GM12891 (cell line): ENCODE measurements around the gene DLL3.

Experiments used
- DNase-seq: peaks from one replicate; pipeline ENCODE4 v3.0.0; 2011; ENCODE audit warnings: low spot score; ENCODE audit not compliant: insufficient read length
- FAIRE-seq: peaks from 2 replicates; lab custom pipeline; 2011; peaks lifted over from hg19 to GRCh38; lab: Jason Lieb, UNC
- PAX5 ChIP-seq: IDR thresholded peaks from 2 replicates; pipeline ENCODE4 v1.6.1; 2011; ENCODE audit warnings: low read length, moderate library complexity, mild to moderate bottlenecking; ENCODE audit not compliant: insufficient read depth, severe bottlenecking
- POLR2A ChIP-seq: IDR thresholded peaks from 2 replicates; pipeline ENCODE4 v1.6.1; 2011; ENCODE audit warnings: low read depth, low read length, control low read depth
- POLR2AphosphoS5 ChIP-seq: IDR thresholded peaks from 2 replicates; pipeline ENCODE4 v1.6.1; 2011; ENCODE audit warnings: low read depth, low read length, control low read depth
- POU2F2 ChIP-seq: IDR thresholded peaks from 2 replicates; pipeline ENCODE4 v1.6.1; 2011; ENCODE audit warnings: low read depth, mild to moderate bottlenecking, control low read depth, low read length, moderate library complexity
- SPI1 ChIP-seq: IDR thresholded peaks from 2 replicates; pipeline ENCODE4 v1.6.1; 2011; ENCODE audit warnings: low read depth, low read length, control low read depth
- TAF1 ChIP-seq: IDR thresholded peaks from 2 replicates; pipeline ENCODE4 v1.6.1; 2011; ENCODE audit warnings: low read depth, low read length, control low read depth

The DLL3 gene

DNA sequence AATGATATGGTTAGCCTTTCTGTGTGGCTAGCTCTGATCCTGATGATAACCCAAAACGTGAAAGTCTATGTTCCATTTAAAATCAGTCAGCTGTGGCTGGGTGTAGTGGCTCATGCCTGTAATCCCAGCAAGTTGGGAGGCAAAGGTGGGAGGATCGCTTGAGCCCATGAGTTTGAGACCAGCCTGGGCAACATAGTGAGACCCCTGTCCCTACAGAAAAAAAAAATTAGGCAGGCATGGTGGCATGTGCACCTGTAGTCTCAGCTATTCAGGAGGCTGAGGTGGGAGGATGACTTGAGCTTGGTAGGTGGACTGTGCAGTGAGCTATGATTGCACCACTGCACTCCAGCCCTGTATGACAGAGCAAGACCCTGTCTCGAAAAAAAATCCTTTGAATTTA lies 35.0 kb downstream of the DLL3 start:
- TF ChIP-seq TAF1 (no peak), PAX5 (no peak), SPI1 (no peak), POLR2A (no peak), POLR2AphosphoS5 (no peak), POU2F2 (no peak)
- FAIRE-seq (no peak), DNase-seq (no peak)

DNA sequence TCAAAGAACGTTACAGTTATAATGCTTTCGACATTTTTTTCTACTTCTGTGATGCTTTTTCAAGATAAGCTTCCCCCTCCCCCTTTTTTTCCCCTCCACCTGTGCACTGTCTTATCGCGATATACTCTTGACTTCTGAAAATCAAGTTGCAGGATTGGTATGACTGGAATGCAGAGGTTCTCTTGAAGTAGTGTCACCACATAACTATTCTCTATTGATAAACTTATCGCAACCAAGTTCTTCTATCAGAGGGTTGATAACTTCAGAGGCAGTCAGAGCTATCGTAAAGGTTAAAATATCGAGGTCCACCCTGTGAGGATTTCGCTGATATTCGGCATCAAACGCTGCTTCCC lies 40.4 kb downstream of the DLL3 start:
- no peak for DNase-seq
- peak; percentile 41 for FAIRE-seq

DNA sequence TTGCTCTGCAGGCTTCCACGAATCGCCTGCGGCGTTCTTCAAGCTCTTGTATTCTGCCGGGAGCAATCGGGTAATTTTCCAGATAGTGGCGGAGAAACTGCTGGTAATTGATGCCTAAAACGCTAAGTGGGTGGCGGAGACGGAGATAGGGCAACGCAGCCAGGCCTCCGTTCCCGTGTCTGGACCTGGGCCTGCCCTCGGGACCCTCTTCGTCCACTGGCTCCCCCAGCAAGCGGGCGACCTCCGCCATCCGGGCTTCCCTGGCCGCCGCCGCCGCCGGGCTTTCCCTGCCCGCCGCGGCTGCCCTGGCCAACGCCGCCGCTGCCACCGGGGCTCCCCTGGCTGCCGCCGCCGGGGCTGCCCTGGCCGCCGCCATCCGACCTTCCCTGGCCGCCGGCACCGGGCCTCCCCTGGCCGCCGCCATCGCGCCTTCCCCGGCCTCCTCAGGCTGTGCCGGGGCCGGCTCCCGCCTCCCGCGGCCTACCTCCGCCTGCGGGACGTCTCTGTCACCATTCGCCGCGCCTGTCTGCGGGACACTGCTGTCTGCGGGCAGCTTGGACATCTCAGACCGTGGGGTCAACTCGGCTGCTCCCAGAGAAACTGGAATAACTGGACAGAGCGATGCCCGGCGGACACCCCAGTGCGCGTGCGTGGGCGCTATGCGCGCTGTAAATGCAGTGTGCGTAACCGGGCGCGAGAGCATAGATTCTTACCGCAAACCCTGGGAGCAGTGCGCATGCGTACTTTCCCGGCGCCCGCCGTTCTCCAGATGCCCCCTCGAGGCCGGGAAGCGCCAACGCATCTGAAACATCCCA lies 41.0 kb downstream of the DLL3 start, which contains the start of gene EID2:
TSS of gene EID2 (minus strand) at position 644 of the 815 bp plus-strand sequence. CDS start at position 562, 82 bp downstream.
- FAIRE-seq, result peak; percentile 96
- peak; percentile 82 for DNase-seq
- TF ChIP-seq PAX5 (no peak), POU2F2 (peak; percentile 75), SPI1 (no peak), POLR2AphosphoS5 (peak; percentile 74), POLR2A (peak; percentile 62), TAF1 (peak; percentile 66)

More for the DNA sequence above, 40.4 kb downstream of the DLL3 start:
- TF ChIP-seq SPI1, result no peak
- TF ChIP-seq POLR2AphosphoS5, result no peak
- TF ChIP-seq TAF1, result no peak; the same call in 1 of the 2 replicates
- no peak for TF ChIP-seq PAX5
- TF ChIP-seq POLR2A, result no peak
- TF ChIP-seq POU2F2, result no peak

DNA sequence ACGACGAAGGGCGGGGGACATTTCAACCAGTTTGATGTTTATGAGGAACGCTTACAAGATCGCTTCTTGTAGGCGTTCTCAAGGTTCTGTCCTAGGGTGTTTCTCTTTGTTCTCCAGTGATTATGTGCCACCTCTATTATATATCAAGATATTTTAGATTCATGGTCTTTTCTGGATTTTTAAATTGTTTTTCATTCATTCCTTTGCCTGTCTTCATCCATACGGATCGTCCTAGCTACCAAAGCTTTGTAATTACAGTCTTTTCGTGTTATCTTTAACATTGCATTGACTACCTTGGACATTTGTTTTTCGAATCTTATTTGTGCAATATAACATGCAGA lies 41.6 kb downstream of the DLL3 start:
- DNase-seq (no peak), FAIRE-seq (no peak)
- TF ChIP-seq POLR2AphosphoS5 (no peak), SPI1 (no peak), POLR2A (no peak), POU2F2 (no peak), TAF1 (no peak), PAX5 (no peak)

DNA sequence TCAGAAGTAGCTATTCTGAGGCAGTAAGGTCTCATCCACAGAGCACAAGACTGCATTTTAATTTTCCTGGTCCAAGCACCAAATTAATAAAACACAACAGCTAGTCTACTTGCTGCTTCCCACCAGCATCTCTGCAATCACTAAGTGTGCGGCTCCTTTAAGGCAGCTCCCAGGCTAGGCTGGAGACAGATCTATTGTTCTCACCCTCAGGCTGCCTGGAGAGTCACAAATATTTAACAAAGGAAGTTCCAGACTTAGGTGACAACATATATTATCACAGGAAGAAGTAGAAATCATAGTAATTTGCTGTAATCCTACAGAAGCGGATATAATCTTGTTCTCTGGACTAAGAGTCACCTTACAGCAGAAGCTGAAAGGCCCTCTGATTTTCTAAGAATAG lies 43.5 kb downstream of the DLL3 start:
- FAIRE-seq (no peak), DNase-seq (no peak)
- TF ChIP-seq POU2F2, result no peak

DNA sequence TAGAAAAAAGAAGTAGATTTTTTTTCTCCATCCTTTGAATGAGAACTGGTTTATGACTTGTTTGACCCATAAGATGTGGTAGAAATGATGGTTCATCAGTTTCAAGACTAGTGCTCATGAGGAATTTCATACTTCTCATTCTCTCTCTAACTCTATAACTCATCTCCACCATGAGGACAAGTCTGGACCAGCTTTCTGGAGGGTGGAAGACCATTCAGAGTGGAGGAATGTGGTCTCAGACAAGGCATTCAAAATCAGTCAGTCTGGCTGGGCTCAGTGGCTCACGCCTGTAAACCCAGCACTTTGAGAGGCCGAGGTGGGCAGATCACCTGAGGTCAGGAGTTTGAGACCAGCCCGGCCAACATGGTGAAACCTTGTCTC lies 44.7 kb downstream of the DLL3 start:
- FAIRE-seq, result no peak

DNA sequence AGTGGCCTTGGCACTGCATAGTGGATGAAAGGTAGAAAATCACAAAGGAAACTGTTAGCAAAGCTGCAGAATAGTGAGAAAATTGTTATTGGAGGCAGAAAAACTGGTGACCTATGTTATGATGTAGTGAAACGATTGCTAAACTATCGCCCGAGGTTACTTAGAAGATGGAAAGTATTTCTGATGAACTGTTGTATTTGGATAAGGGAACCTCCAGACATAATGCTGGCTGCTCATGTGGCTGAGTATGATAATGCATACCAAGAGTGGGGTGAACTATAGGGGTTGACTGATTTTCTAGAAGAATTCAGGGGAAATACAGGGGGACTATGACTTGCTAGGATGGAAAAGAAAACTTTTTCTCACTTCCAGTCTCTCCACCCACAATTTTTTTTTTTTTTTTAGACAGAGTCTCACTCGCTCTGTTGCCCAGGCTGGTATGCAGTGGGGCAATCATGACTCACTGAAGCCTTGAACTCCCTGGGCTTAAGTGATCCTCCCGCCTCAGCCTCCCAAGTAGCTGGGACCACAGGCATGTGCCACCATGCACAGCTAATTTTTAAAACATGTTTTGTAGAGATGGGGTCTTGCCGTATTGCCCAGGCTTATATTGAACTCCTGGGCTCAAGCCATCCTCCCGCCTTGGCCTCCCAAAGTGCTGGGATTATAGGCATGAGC lies 45.6 kb downstream of the DLL3 start:
- no peak for TF ChIP-seq SPI1
- TF ChIP-seq POLR2A, result no peak
- TF ChIP-seq POU2F2, result no peak
- TF ChIP-seq PAX5, result no peak
- no peak for TF ChIP-seq TAF1
- no peak for TF ChIP-seq POLR2AphosphoS5
- FAIRE-seq (no peak), DNase-seq (no peak)

More for the DNA sequence above, 44.7 kb downstream of the DLL3 start:
- TF ChIP-seq POLR2A, result no peak
- DNase-seq, result no peak

DNA sequence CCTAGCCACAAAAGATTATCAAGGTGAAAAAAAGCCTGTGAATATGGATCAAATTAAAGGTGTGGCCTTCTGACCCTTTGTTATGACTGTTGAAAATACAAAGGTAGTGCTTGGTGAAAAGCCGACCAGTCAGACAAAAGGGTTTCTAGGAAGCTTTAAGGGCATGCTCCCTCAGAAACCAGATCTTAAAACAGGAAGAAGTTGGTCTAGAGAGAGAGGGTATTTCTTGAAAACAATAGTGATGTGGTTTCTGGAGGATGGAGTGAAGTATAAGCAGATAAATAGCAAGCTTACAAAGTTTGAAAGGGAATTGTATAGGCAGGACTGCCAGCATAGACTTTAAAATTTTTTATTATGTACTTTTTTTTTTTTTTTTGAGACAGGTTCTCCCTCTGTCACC lies 46.2 kb downstream of the DLL3 start:
- no peak for DNase-seq
- TF ChIP-seq POU2F2 (no peak), PAX5 (no peak), POLR2A (no peak), SPI1 (no peak), POLR2AphosphoS5 (no peak), TAF1 (no peak)
- FAIRE-seq, result no peak

DNA sequence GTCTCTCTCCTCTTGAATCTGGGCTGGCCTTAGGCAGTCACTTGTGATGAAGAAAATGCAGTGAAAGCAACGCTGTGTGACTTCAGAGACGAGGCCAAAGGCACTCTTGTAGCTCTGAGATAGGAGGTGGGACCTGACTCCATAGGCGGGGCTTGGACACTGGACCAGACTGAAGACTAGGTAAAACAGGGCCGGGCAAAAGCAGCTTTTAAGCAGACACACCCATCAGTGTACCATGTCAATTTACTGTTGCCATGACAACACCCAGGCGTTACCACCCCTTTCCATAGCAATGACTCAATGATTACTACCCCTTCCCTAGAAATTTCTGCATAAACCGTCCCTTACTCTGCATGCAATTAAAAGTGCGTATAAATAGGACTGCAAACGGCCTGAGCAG lies 47.9 kb downstream of the DLL3 start:
- DNase-seq (no peak), FAIRE-seq (no peak)
- TF ChIP-seq POU2F2 (no peak), PAX5 (no peak), SPI1 (no peak), POLR2A (no peak), POLR2AphosphoS5 (no peak), TAF1 (no peak)
